ENCODE results near the gene CALN1. TPM values are rescaled to one million over a fixed set of nuclear protein-coding genes. Genes with fewer than 3 reads are reported as not detected.

CALN1 gene
- total and polyA plus RNA-seq, 4 donors = 0.02 to 0.91 (median 0.03) TPM

DNA sequence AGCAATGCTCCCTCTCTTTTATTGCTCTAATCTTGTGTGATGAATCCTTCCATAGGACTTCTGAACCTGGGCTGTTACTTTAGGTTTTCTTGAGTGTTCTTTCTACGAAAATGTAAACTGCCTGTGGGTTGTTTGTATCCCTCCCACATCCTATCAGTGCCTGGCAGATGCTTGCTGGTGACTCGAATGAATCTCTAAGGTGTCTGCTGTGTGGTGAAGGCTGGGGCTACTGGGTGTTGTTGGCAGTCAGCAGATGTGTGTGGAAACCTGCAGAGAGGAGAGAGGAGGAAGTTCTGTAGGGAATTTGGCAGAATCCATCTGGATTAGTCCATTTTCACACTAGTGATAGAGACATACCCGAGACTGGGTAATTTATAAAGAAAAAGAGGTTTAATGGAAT is 639.4 kb downstream of the CALN1 start:
- no peak overlapping the region for H3K27ac ChIP-seq (ENCODE audit: low read depth in 1 of 2, low read length in 1 of 2)
- peaks cover 0 to 9% (median 0%) of the 10 kb centered on the region in 4 donors for H3K9me3 ChIP-seq (ENCODE audit: control insufficient read depth in 4 of 4, insufficient read depth in 3 of 4, low read length in 3 of 4)
- H3K9ac ChIP-seq (ENCODE audit: insufficient read depth in 1 of 2, low read length in 2 of 2) = no peak overlapping the region
- H3K36me3 ChIP-seq (ENCODE audit: control insufficient read depth in 4 of 4, insufficient read depth in 4 of 4, low read length in 4 of 4) = no peaks in the 10 kb centered on the region
- no peaks in the 10 kb centered on the region for H3K4me1 ChIP-seq (ENCODE audit: control insufficient read depth in 5 of 5, insufficient read depth in 5 of 5, low read length in 5 of 5)
- WGBS, 2 donors = 47 to 57% methylated on average over 3 of the region's 3 CpGs
- no peaks in the 10 kb centered on the region for H3K27me3 ChIP-seq (ENCODE audit: control insufficient read depth in 3 of 3, insufficient read depth in 3 of 3, low read length in 2 of 3)
- no peak for DNase-seq
- TF ChIP-seq, protein P1, sequence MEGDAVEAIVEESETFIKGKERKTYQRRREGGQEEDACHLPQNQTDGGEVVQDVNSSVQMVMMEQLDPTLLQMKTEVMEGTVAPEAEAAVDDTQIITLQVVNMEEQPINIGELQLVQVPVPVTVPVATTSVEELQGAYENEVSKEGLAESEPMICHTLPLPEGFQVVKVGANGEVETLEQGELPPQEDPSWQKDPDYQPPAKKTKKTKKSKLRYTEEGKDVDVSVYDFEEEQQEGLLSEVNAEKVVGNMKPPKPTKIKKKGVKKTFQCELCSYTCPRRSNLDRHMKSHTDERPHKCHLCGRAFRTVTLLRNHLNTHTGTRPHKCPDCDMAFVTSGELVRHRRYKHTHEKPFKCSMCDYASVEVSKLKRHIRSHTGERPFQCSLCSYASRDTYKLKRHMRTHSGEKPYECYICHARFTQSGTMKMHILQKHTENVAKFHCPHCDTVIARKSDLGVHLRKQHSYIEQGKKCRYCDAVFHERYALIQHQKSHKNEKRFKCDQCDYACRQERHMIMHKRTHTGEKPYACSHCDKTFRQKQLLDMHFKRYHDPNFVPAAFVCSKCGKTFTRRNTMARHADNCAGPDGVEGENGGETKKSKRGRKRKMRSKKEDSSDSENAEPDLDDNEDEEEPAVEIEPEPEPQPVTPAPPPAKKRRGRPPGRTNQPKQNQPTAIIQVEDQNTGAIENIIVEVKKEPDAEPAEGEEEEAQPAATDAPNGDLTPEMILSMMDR (IDR thresholded peaks at IDR 0.05; ENCODE audit: control extremely low read depth, extremely low read depth) = no peak
- H3K4me3 ChIP-seq = no peak overlapping the region
- ATAC-seq (ENCODE audit: insufficient read depth, low FRiP score) = no peak

GRCh38 chr7:71770269-71770907 is 641.8 kb downstream of the CALN1 start:
- Histone ChIP-seq H3K4me3 (no peak overlapping the region), H3K4me1 (ENCODE audit: control insufficient read depth in 5 of 5, insufficient read depth in 5 of 5, low read length in 5 of 5) (no peaks in the 10 kb centered on the region), H3K36me3 (ENCODE audit: control insufficient read depth in 4 of 4, insufficient read depth in 4 of 4, low read length in 4 of 4) (no peaks in the 10 kb centered on the region), H3K9me3 (ENCODE audit: control insufficient read depth in 4 of 4, insufficient read depth in 3 of 4, low read length in 3 of 4) (peaks cover 0 to 7% (median 0%) of the 10 kb centered on the region in 4 donors), H3K27ac (ENCODE audit: low read depth in 1 of 2, low read length in 1 of 2) (no peak overlapping the region), H3K27me3 (ENCODE audit: control insufficient read depth in 3 of 3, insufficient read depth in 3 of 3, low read length in 2 of 3) (no peaks in the 10 kb centered on the region), H3K9ac (ENCODE audit: insufficient read depth in 1 of 2, low read length in 2 of 2) (no peak overlapping the region)
- TF ChIP-seq, protein P1 (IDR thresholded peaks at IDR 0.05; ENCODE audit: control extremely low read depth, extremely low read depth) = no peak
- DNase-seq = no peak
- ATAC-seq (ENCODE audit: insufficient read depth, low FRiP score) = no peak
- 81 to 84% methylated on average over 11 of the region's 11 CpGs for WGBS, 2 donors

- TF ChIP-seq, protein P1 (IDR thresholded peaks at IDR 0.05; ENCODE audit: control extremely low read depth, extremely low read depth) = no peak
- Histone ChIP-seq H3K27me3 (ENCODE audit: control insufficient read depth in 3 of 3, insufficient read depth in 3 of 3, low read length in 2 of 3) (no peaks in the 10 kb centered on the region), H3K4me1 (ENCODE audit: control insufficient read depth in 5 of 5, insufficient read depth in 5 of 5, low read length in 5 of 5) (no peaks in the 10 kb centered on the region), H3K27ac (ENCODE audit: low read depth in 1 of 2, low read length in 1 of 2) (no peak overlapping the region), H3K4me3 (no peak overlapping the region), H3K9me3 (ENCODE audit: control insufficient read depth in 4 of 4, insufficient read depth in 3 of 4, low read length in 3 of 4) (peaks cover 0 to 7% (median 0%) of the 10 kb centered on the region in 4 donors), H3K36me3 (ENCODE audit: control insufficient read depth in 4 of 4, insufficient read depth in 4 of 4, low read length in 4 of 4) (no peaks in the 10 kb centered on the region), H3K9ac (ENCODE audit: insufficient read depth in 1 of 2, low read length in 2 of 2) (no peak overlapping the region)
- DNase-seq (no peak), ATAC-seq (ENCODE audit: insufficient read depth, low FRiP score) (no peak)
- 90% methylated on average over 4 of the region's 4 CpGs for WGBS, 2 donors
Observed at GRCh38 chr7:71769326-71769725, 642.8 kb downstream of the CALN1 start.

GRCh38 chr7:71768450-71768849 is 643.7 kb downstream of the CALN1 start:
- H3K4me1 ChIP-seq (ENCODE audit: control insufficient read depth in 5 of 5, insufficient read depth in 5 of 5, low read length in 5 of 5) = no peaks in the 10 kb centered on the region
- H3K36me3 ChIP-seq (ENCODE audit: control insufficient read depth in 4 of 4, insufficient read depth in 4 of 4, low read length in 4 of 4) = no peaks in the 10 kb centered on the region
- H3K27me3 ChIP-seq (ENCODE audit: control insufficient read depth in 3 of 3, insufficient read depth in 3 of 3, low read length in 2 of 3) = no peaks in the 10 kb centered on the region
- ATAC-seq (ENCODE audit: insufficient read depth, low FRiP score) = no peak
- no peak for DNase-seq
- WGBS, 2 donors = 35 to 48% methylated on average over 2 of the region's 2 CpGs
- H3K27ac ChIP-seq (ENCODE audit: low read depth in 1 of 2, low read length in 1 of 2) = no peak overlapping the region
- peaks cover 0 to 4% (median 0%) of the 10 kb centered on the region in 4 donors for H3K9me3 ChIP-seq (ENCODE audit: control insufficient read depth in 4 of 4, insufficient read depth in 3 of 4, low read length in 3 of 4)
- TF ChIP-seq, protein P1 (IDR thresholded peaks at IDR 0.05; ENCODE audit: control extremely low read depth, extremely low read depth) = no peak
- H3K4me3 ChIP-seq = no peak overlapping the region
- no peak overlapping the region for H3K9ac ChIP-seq (ENCODE audit: insufficient read depth in 1 of 2, low read length in 2 of 2)
